MM.1S (cell line): ENCODE results near the gene CNTNAP3.
"Not testable (repeated sequence)": the region's sequence is repeated elsewhere in the genome, so short reads cannot be mapped to it uniquely, and the experiment has no call there.

Experiments
- DNase-seq: peaks from one replicate; pipeline ENCODE4 v3.0.0-alpha.2; 2015
- H2AFZ ChIP-seq: fragments of 300-600 bp; sonication (generic); 2 replicates; pipeline ENCODE4 v1.6.0; 2016; ENCODE audit warnings: antibody characterized with exemption, low read length
- H3F3A ChIP-seq: fragments of 300-600 bp; sonication (generic); 2 replicates; pipeline ENCODE4 v1.6.1; 2016; ENCODE audit warnings: mild to moderate bottlenecking, antibody characterized with exemption, low read length, moderate library complexity, mixed read lengths; ENCODE audit not compliant: insufficient read depth
- H3K27ac ChIP-seq: fragments of 300-600 bp; sonication (generic); 2 replicates; pipeline ENCODE4 v1.5.1; 2016; ENCODE audit warnings: mild to moderate bottlenecking, low read length
- H3K27me3 ChIP-seq: fragments of 300-600 bp; sonication (generic); replicated peaks from 2 replicates; pipeline ENCODE4 v1.6.0; 2016; ENCODE audit warnings: low read length; ENCODE audit not compliant: insufficient read depth
- H3K36me3 ChIP-seq: fragments of 300-600 bp; sonication (generic); replicated peaks from 2 replicates; pipeline ENCODE4 v1.6.1; 2016; ENCODE audit warnings: mild to moderate bottlenecking, low read length, mixed read lengths; ENCODE audit not compliant: insufficient read depth
- H3K4me1 ChIP-seq: fragments of 300-600 bp; sonication (generic); 2 replicates; pipeline ENCODE4 v1.6.1; 2016; ENCODE audit warnings: low read length, mixed read lengths
- H3K4me2 ChIP-seq: fragments of 300-600 bp; sonication (generic); 2 replicates; pipeline ENCODE4 v1.6.0; 2016; ENCODE audit warnings: low read depth, low read length
- H3K4me3 ChIP-seq: fragments of 300-600 bp; sonication (generic); 2 replicates; pipeline ENCODE4 v1.5.1; 2016; ENCODE audit warnings: low read length, mixed read lengths
- H3K79me2 ChIP-seq: fragments of 300-600 bp; sonication (generic); 2 replicates; pipeline ENCODE4 v1.6.1; 2016; ENCODE audit warnings: mixed run types, low read length, mixed read lengths
- H3K9ac ChIP-seq: fragments of 300-600 bp; sonication (generic); 2 replicates; pipeline ENCODE4 v1.6.1; 2016; ENCODE audit warnings: low read length, mixed read lengths
- H3K9me2 ChIP-seq: fragments of 300-600 bp; sonication (generic); replicated peaks from 2 replicates; pipeline ENCODE4 v1.6.1; 2016; ENCODE audit warnings: mild to moderate bottlenecking, low read length, mixed read lengths; ENCODE audit not compliant: insufficient read depth
- H3K9me3 ChIP-seq: fragments of 300-600 bp; sonication (generic); replicated peaks from 2 replicates; pipeline ENCODE4 v1.6.1; 2016; ENCODE audit warnings: mild to moderate bottlenecking, low read length, mixed read lengths; ENCODE audit not compliant: insufficient read depth
- H4K20me1 ChIP-seq: fragments of 300-600 bp; sonication (generic); 2 replicates; pipeline ENCODE4 v1.6.1; 2016; ENCODE audit warnings: mild to moderate bottlenecking, low read length, moderate library complexity, mixed read lengths; ENCODE audit not compliant: insufficient read depth
- EZH2 ChIP-seq: fragments of 300-600 bp; sonication (generic); optimal IDR thresholded peaks from 2 replicates; pipeline ENCODE3; 2017; ENCODE audit warnings: low read depth, mild to moderate bottlenecking, antibody characterized with exemption, low read length, mixed read lengths
- EZH2phosphoT487 ChIP-seq: fragments of 300-600 bp; sonication (generic); IDR thresholded peaks from 2 replicates; pipeline ENCODE4 v1.6.1; 2018; ENCODE audit warnings: antibody characterized with exemption, low read length
- TF ChIP-seq, protein P1 (sequence below): fragments of 300-600 bp; sonication (generic); IDR thresholded peaks from 2 replicates; pipeline ENCODE4 v1.5.1; 2016; ENCODE audit warnings: antibody characterized with exemption, low read length, mixed read lengths

CNTNAP3 gene

DNA sequence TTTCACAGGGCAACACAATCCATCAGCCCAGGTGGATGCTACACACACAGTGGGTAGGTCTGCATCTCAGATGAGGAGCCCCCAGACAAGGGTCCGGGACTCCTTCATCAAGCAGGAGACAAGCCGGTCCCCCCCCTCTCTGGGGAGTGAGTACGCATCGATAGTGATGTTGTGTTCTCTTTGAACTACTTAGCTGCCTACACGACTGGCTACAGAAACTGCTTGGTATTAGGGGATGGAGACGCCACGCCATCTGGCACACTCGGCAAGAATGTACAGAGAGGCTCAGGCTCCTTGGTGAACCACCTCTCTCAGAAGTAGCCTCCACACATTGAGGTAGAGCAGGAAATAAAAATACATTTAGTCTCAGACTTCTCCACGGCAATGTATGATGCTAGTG is 179.8 kb downstream of the CNTNAP3 start:
- H3K9ac ChIP-seq, result no peak overlapping the region
- TF ChIP-seq EZH2 (no peak), EZH2phosphoT487 (no peak)
- TF ChIP-seq, protein P1, sequence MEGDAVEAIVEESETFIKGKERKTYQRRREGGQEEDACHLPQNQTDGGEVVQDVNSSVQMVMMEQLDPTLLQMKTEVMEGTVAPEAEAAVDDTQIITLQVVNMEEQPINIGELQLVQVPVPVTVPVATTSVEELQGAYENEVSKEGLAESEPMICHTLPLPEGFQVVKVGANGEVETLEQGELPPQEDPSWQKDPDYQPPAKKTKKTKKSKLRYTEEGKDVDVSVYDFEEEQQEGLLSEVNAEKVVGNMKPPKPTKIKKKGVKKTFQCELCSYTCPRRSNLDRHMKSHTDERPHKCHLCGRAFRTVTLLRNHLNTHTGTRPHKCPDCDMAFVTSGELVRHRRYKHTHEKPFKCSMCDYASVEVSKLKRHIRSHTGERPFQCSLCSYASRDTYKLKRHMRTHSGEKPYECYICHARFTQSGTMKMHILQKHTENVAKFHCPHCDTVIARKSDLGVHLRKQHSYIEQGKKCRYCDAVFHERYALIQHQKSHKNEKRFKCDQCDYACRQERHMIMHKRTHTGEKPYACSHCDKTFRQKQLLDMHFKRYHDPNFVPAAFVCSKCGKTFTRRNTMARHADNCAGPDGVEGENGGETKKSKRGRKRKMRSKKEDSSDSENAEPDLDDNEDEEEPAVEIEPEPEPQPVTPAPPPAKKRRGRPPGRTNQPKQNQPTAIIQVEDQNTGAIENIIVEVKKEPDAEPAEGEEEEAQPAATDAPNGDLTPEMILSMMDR, result no peak
- no peaks in the 10 kb centered on the region for H4K20me1 ChIP-seq
- no peaks in the 10 kb centered on the region for H3K79me2 ChIP-seq
- DNase-seq, result no peak
- H3K4me1 ChIP-seq, result no peaks in the 10 kb centered on the region
- H3K27ac ChIP-seq, result no peak overlapping the region
- H3K27me3 ChIP-seq, result no peaks in the 10 kb centered on the region
- H3K9me2 ChIP-seq, result no peaks in the 10 kb centered on the region
- no peaks in the 10 kb centered on the region for H3K9me3 ChIP-seq
- H2AFZ ChIP-seq, result no peak overlapping the region
- no peaks in the 10 kb centered on the region for H3K36me3 ChIP-seq
- no peak overlapping the region for H3K4me2 ChIP-seq
- H3K4me3 ChIP-seq, result no peak overlapping the region
- H3F3A ChIP-seq, result no peaks in the 10 kb centered on the region

DNA sequence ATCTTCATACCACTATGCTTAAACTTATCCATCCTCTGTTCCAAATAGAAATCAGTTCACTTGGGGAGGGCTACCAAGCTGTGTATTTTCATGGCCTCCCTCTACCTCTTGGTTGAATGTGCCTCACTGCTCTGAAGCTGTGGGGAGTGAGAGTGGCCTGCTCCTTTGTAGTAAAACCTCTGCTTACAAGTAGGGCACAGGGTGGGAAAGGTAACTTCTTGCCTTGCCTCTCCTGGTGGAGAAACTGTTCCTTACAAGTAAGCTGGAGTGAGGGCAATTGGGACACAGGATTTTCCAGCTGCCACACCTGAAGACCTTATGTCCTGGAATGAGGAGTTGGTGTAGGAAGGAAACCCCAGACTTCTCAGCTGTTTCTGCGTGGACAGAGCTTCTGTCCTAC is 190.8 kb downstream of the CNTNAP3 start:
- H3K9me3 ChIP-seq, DNase-seq, H3K79me2 ChIP-seq, H3K27ac ChIP-seq, H4K20me1 ChIP-seq, H3K36me3 ChIP-seq, H3K27me3 ChIP-seq, H3K9ac ChIP-seq, H3K4me1 ChIP-seq, H3F3A ChIP-seq, H3K4me3 ChIP-seq, H3K9me2 ChIP-seq, H3K4me2 ChIP-seq, H2AFZ ChIP-seq: not testable (repeated sequence)

DNA sequence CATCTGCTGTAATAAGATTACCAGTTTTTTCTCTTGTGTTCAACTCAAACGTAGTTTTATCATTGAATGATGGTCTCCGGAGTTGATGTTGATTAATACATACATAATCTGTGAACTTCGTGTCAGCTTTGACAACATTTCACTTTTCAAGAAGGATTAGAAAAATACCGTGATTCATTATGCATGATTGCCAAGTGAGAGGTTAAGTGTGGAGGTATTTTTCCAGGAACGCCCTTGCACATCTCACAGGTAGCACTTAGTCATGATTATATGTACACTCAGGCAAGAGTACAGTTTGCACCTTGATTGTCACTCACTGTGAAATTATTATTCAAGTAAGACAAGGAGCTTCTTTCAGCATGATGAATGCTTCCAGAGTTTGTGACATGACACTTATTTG is 202.7 kb downstream of the CNTNAP3 start:
- H3K4me2 ChIP-seq, H3K4me1 ChIP-seq, H3F3A ChIP-seq, H2AFZ ChIP-seq, H3K27me3 ChIP-seq, H3K36me3 ChIP-seq, H3K9me2 ChIP-seq, H3K9ac ChIP-seq, H3K79me2 ChIP-seq, H3K4me3 ChIP-seq, H3K9me3 ChIP-seq, H3K27ac ChIP-seq, H4K20me1 ChIP-seq, DNase-seq: not testable (repeated sequence)

DNA sequence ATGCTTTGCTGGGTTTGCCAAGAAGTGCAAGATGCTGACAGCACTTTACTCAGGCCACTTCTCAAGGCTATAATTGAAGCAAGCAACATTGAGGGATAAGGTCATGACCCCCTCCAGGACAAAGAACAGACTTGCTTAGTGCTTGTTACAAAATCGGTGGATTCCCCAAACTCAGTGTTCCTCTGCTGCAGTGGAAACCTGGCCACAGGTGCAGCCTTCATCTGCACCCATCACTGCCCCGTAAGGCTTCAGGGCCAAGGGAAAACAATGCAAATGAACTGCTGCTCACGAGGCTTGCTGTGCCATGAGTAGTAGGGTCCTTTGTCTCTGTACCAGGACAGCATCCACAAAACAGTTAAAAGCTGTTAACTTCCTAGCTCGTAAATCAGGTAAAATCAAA is 205.4 kb downstream of the CNTNAP3 start:
- not testable (repeated sequence) for H3K4me2 ChIP-seq, H3K9me3 ChIP-seq, H3K27me3 ChIP-seq, H3K9me2 ChIP-seq, H3F3A ChIP-seq, H3K36me3 ChIP-seq, H2AFZ ChIP-seq, DNase-seq, H3K79me2 ChIP-seq, H3K4me1 ChIP-seq, H3K4me3 ChIP-seq, H3K9ac ChIP-seq, H4K20me1 ChIP-seq, H3K27ac ChIP-seq

DNA sequence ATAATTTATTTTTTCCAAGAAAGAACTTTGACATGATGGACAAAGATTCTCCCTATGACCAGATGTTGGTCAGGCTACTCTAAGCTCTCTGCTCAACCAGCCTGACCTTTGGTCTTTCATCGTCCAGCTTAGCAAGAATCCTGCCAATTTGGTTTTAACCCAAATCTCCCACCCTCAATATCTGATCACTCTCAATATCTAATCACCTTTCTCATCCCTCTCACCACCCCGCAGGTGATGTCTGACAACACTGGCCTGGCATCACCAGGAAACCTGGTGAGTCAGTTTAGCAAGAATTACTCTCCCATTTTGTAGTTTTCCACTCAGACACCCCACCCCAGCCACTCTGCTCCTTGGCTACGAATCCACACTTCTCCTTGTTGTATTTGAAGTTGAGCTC is 207.9 kb downstream of the CNTNAP3 start:
- H3K79me2 ChIP-seq, H3K9me2 ChIP-seq, H3K4me2 ChIP-seq, H3F3A ChIP-seq, H2AFZ ChIP-seq, H3K27ac ChIP-seq, H3K36me3 ChIP-seq, H4K20me1 ChIP-seq, H3K4me3 ChIP-seq, H3K9me3 ChIP-seq, H3K4me1 ChIP-seq, H3K27me3 ChIP-seq, DNase-seq, H3K9ac ChIP-seq: not testable (repeated sequence)

DNA sequence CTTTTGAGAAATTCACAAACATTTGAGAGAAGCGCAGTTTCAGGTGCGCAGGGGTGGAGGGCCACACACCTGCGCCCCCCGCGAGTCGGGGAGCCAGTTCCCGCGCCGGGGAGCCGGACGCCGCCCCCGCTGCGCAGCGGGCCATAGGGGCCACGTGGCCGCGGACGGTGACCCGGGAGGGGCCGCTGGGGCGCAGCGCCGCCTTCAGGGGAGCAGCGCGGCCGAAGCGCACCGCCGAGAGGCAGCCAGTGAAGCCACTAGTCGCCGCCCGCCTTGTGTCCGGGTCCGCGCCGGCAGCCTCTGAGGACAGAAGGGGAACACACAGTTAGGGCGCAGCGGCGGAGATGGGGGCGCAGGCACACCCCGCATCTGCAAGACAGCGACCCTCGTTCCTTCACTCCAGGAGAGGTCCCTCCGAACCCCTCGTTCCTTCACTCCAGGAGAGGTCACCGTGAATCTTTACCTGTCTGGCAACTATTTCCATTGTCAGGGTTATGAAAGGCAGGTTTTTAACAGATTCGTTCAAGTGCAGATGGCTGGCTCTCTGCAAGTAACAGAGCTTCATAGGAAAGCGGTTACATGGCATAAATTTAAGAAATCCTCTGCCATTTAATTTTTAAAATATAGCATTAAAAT is 209.2 kb downstream of the CNTNAP3 start:
- not testable (repeated sequence) for H3K9me2 ChIP-seq, H3K9me3 ChIP-seq, H3K79me2 ChIP-seq, H4K20me1 ChIP-seq, H3K27ac ChIP-seq, H3K27me3 ChIP-seq, H3K4me1 ChIP-seq, H3K4me3 ChIP-seq, H3K36me3 ChIP-seq, H3K9ac ChIP-seq, H3F3A ChIP-seq, H2AFZ ChIP-seq, DNase-seq, H3K4me2 ChIP-seq

DNA sequence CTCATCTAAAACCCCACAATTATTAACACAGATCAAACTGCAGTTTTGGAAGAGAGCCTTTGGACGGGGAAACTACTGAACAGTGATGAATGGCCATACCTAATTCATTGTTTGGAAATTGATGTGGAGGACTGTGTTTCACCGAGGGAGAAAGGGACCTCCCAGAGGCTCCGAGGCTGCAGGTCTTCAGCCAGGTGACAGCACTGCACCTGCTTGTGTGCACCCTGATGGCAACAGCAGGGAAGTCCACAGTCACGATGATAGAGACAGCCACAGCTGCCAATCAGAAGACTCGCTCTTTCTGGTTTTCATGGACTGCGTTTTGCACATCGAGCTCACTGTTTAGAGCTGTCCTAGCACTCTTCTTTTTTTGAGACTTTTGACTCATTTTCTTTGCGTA is 214.4 kb downstream of the CNTNAP3 start:
- H3F3A ChIP-seq, H3K27ac ChIP-seq, H3K4me2 ChIP-seq, H3K27me3 ChIP-seq, H3K9me3 ChIP-seq, H2AFZ ChIP-seq, H3K9ac ChIP-seq, H3K4me3 ChIP-seq, H3K4me1 ChIP-seq, H4K20me1 ChIP-seq, DNase-seq, H3K79me2 ChIP-seq, H3K9me2 ChIP-seq, H3K36me3 ChIP-seq: not testable (repeated sequence)
